WTC11 (cell line): Measurements from ENCODE around the gene CCSER1. TPM values are rescaled to one million over a fixed set of nuclear protein-coding genes. Genes with fewer than 3 reads are reported as not detected.

Experiments
- ATAC-seq: fragments of 200-7000 bp; cut with Tn5 transposase; 2 replicates; pipeline ENCODE4 v1.10.0; 2021; ENCODE audit warnings: mild to moderate bottlenecking, moderate library complexity
- CTCF ChIA-PET: fragments of 300-600 bp; sonication (Branson Sonifier 250); formaldehyde crosslinking; loops from one replicate; lab custom pipeline; 2021; ENCODE audit warnings: antibody characterized with exemption; lab: Charles Lee
- POLR2A ChIA-PET: fragments of 350-600 bp; sonication (Branson Sonifier 250); formaldehyde crosslinking; loops from one replicate; lab custom pipeline; 2021; ENCODE audit warnings: antibody characterized with exemption; lab: Charles Lee
- DNase-seq: peaks from one replicate; pipeline ENCODE4 v3.0.0; 2021; ENCODE audit warnings: low spot score
- H3K27ac Mint-ChIP-seq: 2 replicates; pipeline ENCODE4 v1.8.0; 2021; ENCODE audit warnings: mixed read lengths
- H3K27me3 Mint-ChIP-seq: 2 replicates; pipeline ENCODE4 v1.8.0; 2021; ENCODE audit warnings: low read depth, mild to moderate bottlenecking, moderate library complexity, mixed read lengths
- H3K36me3 Mint-ChIP-seq: 2 replicates; pipeline ENCODE4 v1.8.0; 2021; ENCODE audit warnings: mixed read lengths
- H3K4me1 Mint-ChIP-seq: 2 replicates; pipeline ENCODE4 v1.8.0; 2022; ENCODE audit warnings: mixed read lengths
- H3K4me3 Mint-ChIP-seq: 2 replicates; pipeline ENCODE4 v1.8.0; 2021; ENCODE audit warnings: mild to moderate bottlenecking, moderate library complexity, mixed read lengths
- H3K9me3 Mint-ChIP-seq: 2 replicates; pipeline ENCODE4 v1.8.0; 2021; ENCODE audit warnings: mixed read lengths
- AR ChIP-seq: fragments of 250-450 bp; sonication (Bioruptor Pico); IDR thresholded peaks from 2 replicates; pipeline ENCODE4 v1.9.0; 2021; ENCODE audit warnings: mild to moderate bottlenecking
- CREM ChIP-seq: sonication (generic); formaldehyde crosslinking; IDR thresholded peaks from 2 replicates; pipeline ENCODE4 v1.8.1; 2022; ENCODE audit warnings: mild to moderate bottlenecking, missing genetic modification reagents, moderate library complexity
- CTCF ChIP-seq: fragments of 200-600 bp; IDR thresholded peaks from 2 replicates; pipeline ENCODE4 v1.8.0; 2022; ENCODE audit warnings: antibody characterized with exemption
- FOXP1 ChIP-seq: sonication (generic); formaldehyde crosslinking; IDR thresholded peaks from 2 replicates; pipeline ENCODE4 v1.8.0; 2022; ENCODE audit warnings: missing genetic modification reagents, mild to moderate bottlenecking, moderate library complexity, borderline replicate concordance
- GABPB1 ChIP-seq: sonication (generic); formaldehyde crosslinking; IDR thresholded peaks from 2 replicates; pipeline ENCODE4 v1.8.1; 2023; ENCODE audit warnings: mild to moderate bottlenecking, missing genetic modification reagents
- HMGA2 ChIP-seq: fragments of 250-450 bp; sonication (Bioruptor Pico); IDR thresholded peaks from 2 replicates; pipeline ENCODE4 v1.4.0; 2021; ENCODE audit warnings: mild to moderate bottlenecking, moderate library complexity
- IRF1 ChIP-seq: sonication (generic); formaldehyde crosslinking; IDR thresholded peaks from 2 replicates; pipeline ENCODE4 v1.8.0; 2023; ENCODE audit warnings: missing genetic modification reagents
- IRF2 ChIP-seq: sonication (generic); formaldehyde crosslinking; IDR thresholded peaks from 2 replicates; pipeline ENCODE4 v1.8.0; 2022; ENCODE audit warnings: low read depth, missing genetic modification reagents, borderline replicate concordance
- JAZF1 ChIP-seq: fragments of 250-450 bp; sonication (Bioruptor Pico); IDR thresholded peaks from 2 replicates; pipeline ENCODE4 v1.9.0; 2021; ENCODE audit warnings: moderate library complexity, mild to moderate bottlenecking, inconsistent platforms
- JUN ChIP-seq: sonication (generic); formaldehyde crosslinking; IDR thresholded peaks from 2 replicates; pipeline ENCODE4 v1.8.0; 2023; ENCODE audit warnings: mild to moderate bottlenecking, missing genetic modification reagents
- OVOL2 ChIP-seq: fragments of 250-450 bp; sonication (Bioruptor Pico); IDR thresholded peaks from 2 replicates; pipeline ENCODE4 v1.9.0; 2021; ENCODE audit warnings: mild to moderate bottlenecking, borderline replicate concordance
- PREB ChIP-seq: sonication (generic); formaldehyde crosslinking; IDR thresholded peaks from 2 replicates; pipeline ENCODE4 v1.8.1; 2022; ENCODE audit warnings: mild to moderate bottlenecking, missing genetic modification reagents, moderate library complexity, borderline replicate concordance
- RELA ChIP-seq: sonication (generic); formaldehyde crosslinking; IDR thresholded peaks from 2 replicates; pipeline ENCODE4 v1.8.1; 2022; ENCODE audit warnings: missing genetic modification reagents, mild to moderate bottlenecking, borderline replicate concordance
- SMAD4 ChIP-seq: sonication (generic); formaldehyde crosslinking; IDR thresholded peaks from 2 replicates; pipeline ENCODE4 v1.8.0; 2022; ENCODE audit warnings: mild to moderate bottlenecking, missing genetic modification reagents
- TEAD1 ChIP-seq: sonication (generic); formaldehyde crosslinking; IDR thresholded peaks from 2 replicates; pipeline ENCODE4 v1.8.0; 2022; ENCODE audit warnings: mild to moderate bottlenecking, missing genetic modification reagents
- USF2 ChIP-seq: sonication (generic); formaldehyde crosslinking; IDR thresholded peaks from 2 replicates; pipeline ENCODE4 v1.8.1; 2023; ENCODE audit warnings: mild to moderate bottlenecking, missing genetic modification reagents, moderate library complexity
- ZBTB21 ChIP-seq: sonication (generic); formaldehyde crosslinking; IDR thresholded peaks from 2 replicates; pipeline ENCODE4 v1.8.1; 2023; ENCODE audit warnings: mild to moderate bottlenecking, missing genetic modification reagents, borderline replicate concordance
- ZNF121 ChIP-seq: sonication (generic); formaldehyde crosslinking; IDR thresholded peaks from 2 replicates; pipeline ENCODE4 v1.8.0; 2023; ENCODE audit warnings: missing genetic modification reagents
- ZNF423 ChIP-seq: fragments of 250-450 bp; sonication (Bioruptor Pico); IDR thresholded peaks from 2 replicates; pipeline ENCODE4 v2.1.2; 2022; ENCODE audit warnings: mild to moderate bottlenecking, moderate library complexity
- ZNF532 ChIP-seq: fragments of 250-450 bp; sonication (Bioruptor Pico); IDR thresholded peaks from 2 replicates; pipeline ENCODE4 v1.9.0; 2021; ENCODE audit warnings: mild to moderate bottlenecking, borderline replicate concordance
- total RNA-seq: library from RNA; stranded (reverse); gene quantifications from 3 replicates; pipeline ENCODE4 v1.2.3, GENCODE V29; 2021

CCSER1 gene
- total RNA-seq, 1 experiment from 2014 or later = 0.87 TPM

GRCh38 chr4:90540536-90540935, 413.3 kb downstream of the CCSER1 start:
- TF ChIP-seq GABPB1 (CRISPR knock-in tag) (no peak), OVOL2 (no peak), AR (CRISPR knock-in tag) (no peak)
- Mint-ChIP-seq H3K4me3 (no peak overlapping the region), H3K27ac (no peak overlapping the region), H3K27me3 (no peaks in the 10 kb centered on the region), H3K9me3 (no peaks in the 10 kb centered on the region), H3K4me1 (peaks cover 18% of the 10 kb centered on the region), H3K36me3 (no peaks in the 10 kb centered on the region)
- CTCF ChIA-PET = no interaction called here
- DNase-seq (no peak), ATAC-seq (no peak)
- POLR2A ChIA-PET = no interaction called here

- no peak overlapping the region for H3K27ac Mint-ChIP-seq
- ATAC-seq = no peak
- no peaks in the 10 kb centered on the region for H3K9me3 Mint-ChIP-seq
- no peak overlapping the region for H3K4me3 Mint-ChIP-seq
- ChIA-PET CTCF (no interaction called here), POLR2A (no interaction called here)
- DNase-seq = no peak
- H3K4me1 Mint-ChIP-seq = peaks cover 9% of the 10 kb centered on the region
- no peaks in the 10 kb centered on the region for H3K27me3 Mint-ChIP-seq
- H3K36me3 Mint-ChIP-seq = no peaks in the 10 kb centered on the region
- TF ChIP-seq ZNF423 (no peak), JUN (CRISPR knock-in tag) (no peak), FOXP1 (CRISPR knock-in tag) (no peak), ZBTB21 (CRISPR knock-in tag) (no peak), HMGA2 (no peak), USF2 (CRISPR knock-in tag) (no peak), ZNF121 (CRISPR knock-in tag) (no peak), CREM (CRISPR knock-in tag) (no peak), IRF1 (CRISPR knock-in tag) (no peak), RELA (CRISPR knock-in tag) (no peak), CTCF (no peak), TEAD1 (CRISPR knock-in tag) (no peak), SMAD4 (CRISPR knock-in tag) (no peak), IRF2 (CRISPR knock-in tag) (no peak), ZNF532 (CRISPR knock-in tag) (no peak), PREB (CRISPR knock-in tag) (no peak), JAZF1 (CRISPR knock-in tag) (no peak)
Measured at GRCh38 chr4:90542216-90542615, 415.0 kb downstream of the CCSER1 start.
